Caco-2 (cell line): ENCODE results near the gene TMEM156. TPM values are rescaled to one million over a fixed set of nuclear protein-coding genes. Genes with fewer than 3 reads are reported as not detected.
"Not testable (repeated sequence)": the region's sequence is repeated elsewhere in the genome, so short reads cannot be mapped to it uniquely, and the experiment has no call there.

Experiments
- BruUV-seq: library from RNA; stranded (reverse); fragments of 400-500 nt; replicated peaks from 2 replicates; lab custom pipeline; 2021; lab: Mats Ljungman, UMichigan
- CTCF ChIA-PET: fragments of 300-600 bp; sonication (Branson Sonifier 250); formaldehyde crosslinking; loops from one replicate; lab custom pipeline; 2022; ENCODE audit warnings: antibody characterized with exemption; lab: Charles Lee
- POLR2A ChIA-PET: fragments of 300-600 bp; sonication (Branson Sonifier 250); formaldehyde crosslinking; loops from one replicate; lab custom pipeline; 2022; ENCODE audit warnings: antibody characterized with exemption; lab: Charles Lee
- DNase-seq, 2 experiments: peaks; one replicate each; pipeline versions ENCODE4 v3.0.0 to v3.0.0-alpha.2; 2020 to 2022
- H3K27me3 ChIP-seq: replicated peaks from 2 replicates; pipeline ENCODE4 v1.6.0; 2011; ENCODE audit warnings: low read length; ENCODE audit not compliant: control insufficient read depth, insufficient read depth
- H3K36me3 ChIP-seq: 2 replicates; pipeline ENCODE4 v1.5.1; 2011; ENCODE audit warnings: low read length; ENCODE audit not compliant: control insufficient read depth, insufficient read depth
- H3K4me1 ChIP-seq: fragments of 250-450 bp; sonication (Bioruptor Pico); 2 replicates; pipeline ENCODE4 v1.5.1; 2020; ENCODE audit warnings: mild to moderate bottlenecking
- H3K4me3 ChIP-seq: 2 replicates; pipeline ENCODE4 v1.5.1; 2011; ENCODE audit warnings: low read depth, mild to moderate bottlenecking, control low read depth, low read length
- H3K9me3 ChIP-seq: fragments of 250-450 bp; sonication (Bioruptor Pico); 2 replicates; pipeline ENCODE4 v1.5.1; 2020; ENCODE audit warnings: mild to moderate bottlenecking, moderate library complexity
- H3K27ac Mint-ChIP-seq: one replicate; pipeline ENCODE4 v1.8.0; 2022; ENCODE audit warnings: mixed read lengths; ENCODE audit not compliant: unreplicated experiment
- H3K27me3 Mint-ChIP-seq: one replicate; pipeline ENCODE4 v1.8.0; 2022; ENCODE audit warnings: mixed read lengths; ENCODE audit not compliant: insufficient read depth, unreplicated experiment
- H3K36me3 Mint-ChIP-seq: one replicate; pipeline ENCODE4 v1.8.0; 2022; ENCODE audit warnings: mild to moderate bottlenecking, mixed read lengths; ENCODE audit not compliant: insufficient read depth, unreplicated experiment
- H3K4me1 Mint-ChIP-seq: one replicate; pipeline ENCODE4 v1.8.0; 2022; ENCODE audit warnings: low read depth, mixed read lengths; ENCODE audit not compliant: unreplicated experiment
- H3K4me3 Mint-ChIP-seq: one replicate; pipeline ENCODE4 v1.8.0; 2022; ENCODE audit warnings: mild to moderate bottlenecking, moderate library complexity, mixed read lengths; ENCODE audit not compliant: unreplicated experiment
- H3K9me3 Mint-ChIP-seq: one replicate; pipeline ENCODE4 v1.8.0; 2022; ENCODE audit warnings: mixed read lengths; ENCODE audit not compliant: unreplicated experiment
- intact Hi-C: fragments of 100-400 bp; cut with micrococcal nuclease; formaldehyde crosslinking; loops from one replicate; pipeline ENCODE4 v1.10.0; 2022; ENCODE audit not compliant: unreplicated experiment
- total RNA-seq: library from RNA; stranded (reverse); gene quantifications from 2 replicates; pipeline ENCODE4 v1.2.3, GENCODE V29; 2022
- TF ChIP-seq, protein P1 (sequence below), 2 experiments: fragments of 200-600 bp in 1 of 2; IDR thresholded peaks; 1 replicate in 1 of 2; 2 replicates in 1 of 2; pipeline versions ENCODE4 v1.5.1 to v1.8.0; 2011 to 2022; ENCODE audit warnings: antibody characterized with exemption in 1 of 2, control low read depth in 1 of 2, inconsistent platforms in 1 of 2, low read depth in 1 of 2, low read length in 1 of 2, mild to moderate bottlenecking in 1 of 2, moderate library complexity in 1 of 2; ENCODE audit not compliant: insufficient read depth in 1 of 2, severe bottlenecking in 1 of 2, unreplicated experiment in 1 of 2

TMEM156 gene
- total RNA-seq, 1 experiment from 2014 or later: not detected

- Histone ChIP-seq H3K27me3 (no peaks in the 10 kb centered on the region), H3K4me3 (no peak overlapping the region), H3K4me1 (0 out of 2 replicates have a peak, but pooled peaks cover 5% of the 10 kb centered on the region), H3K9me3 (no peaks in the 10 kb centered on the region), H3K36me3 (no peaks in the 10 kb centered on the region)
- no peaks in the 10 kb centered on the region for H3K36me3 Mint-ChIP-seq
- no peaks in the 10 kb centered on the region for H3K27me3 Mint-ChIP-seq
- no peak for DNase-seq
- no peak overlapping the region for H3K4me3 Mint-ChIP-seq
- H3K4me1 Mint-ChIP-seq: peaks cover 6% of the 10 kb centered on the region
- ChIA-PET CTCF (no interaction called here), POLR2A (no interaction called here)
- intact Hi-C loops: no loop called here
- H3K9me3 Mint-ChIP-seq: no peaks in the 10 kb centered on the region
- TF ChIP-seq, protein P1, sequence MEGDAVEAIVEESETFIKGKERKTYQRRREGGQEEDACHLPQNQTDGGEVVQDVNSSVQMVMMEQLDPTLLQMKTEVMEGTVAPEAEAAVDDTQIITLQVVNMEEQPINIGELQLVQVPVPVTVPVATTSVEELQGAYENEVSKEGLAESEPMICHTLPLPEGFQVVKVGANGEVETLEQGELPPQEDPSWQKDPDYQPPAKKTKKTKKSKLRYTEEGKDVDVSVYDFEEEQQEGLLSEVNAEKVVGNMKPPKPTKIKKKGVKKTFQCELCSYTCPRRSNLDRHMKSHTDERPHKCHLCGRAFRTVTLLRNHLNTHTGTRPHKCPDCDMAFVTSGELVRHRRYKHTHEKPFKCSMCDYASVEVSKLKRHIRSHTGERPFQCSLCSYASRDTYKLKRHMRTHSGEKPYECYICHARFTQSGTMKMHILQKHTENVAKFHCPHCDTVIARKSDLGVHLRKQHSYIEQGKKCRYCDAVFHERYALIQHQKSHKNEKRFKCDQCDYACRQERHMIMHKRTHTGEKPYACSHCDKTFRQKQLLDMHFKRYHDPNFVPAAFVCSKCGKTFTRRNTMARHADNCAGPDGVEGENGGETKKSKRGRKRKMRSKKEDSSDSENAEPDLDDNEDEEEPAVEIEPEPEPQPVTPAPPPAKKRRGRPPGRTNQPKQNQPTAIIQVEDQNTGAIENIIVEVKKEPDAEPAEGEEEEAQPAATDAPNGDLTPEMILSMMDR (IDR thresholded peaks at IDR 0.05; ENCODE audit: insufficient read depth in 1 of 2, low read depth in 1 of 2, low read length in 1 of 2, severe bottlenecking in 1 of 2, unreplicated experiment in 1 of 2): no peak
- BruUV-seq: no TSS peak
- H3K27ac Mint-ChIP-seq: no peak overlapping the region
These were observed 42.7 kb downstream of the TMEM156 start for GRCh38 chr4:38989487-38989886.

- DNase-seq, H3K27ac Mint-ChIP-seq, H3K4me1 Mint-ChIP-seq, H3K4me1 ChIP-seq, H3K27me3 ChIP-seq, H3K4me3 ChIP-seq, H3K9me3 Mint-ChIP-seq, H3K36me3 Mint-ChIP-seq, H3K27me3 Mint-ChIP-seq, H3K4me3 Mint-ChIP-seq, intact Hi-C loops, BruUV-seq, H3K36me3 ChIP-seq, CTCF ChIA-PET, H3K9me3 ChIP-seq: not testable (repeated sequence)
- POLR2A ChIA-PET: interaction anchor here (0.6 kb wide), 1 partner anchor 12 kb away, joined by 3 read pairs; no protein-coding TSS in a partner anchor
These were observed 43.9 kb downstream of the TMEM156 start for GRCh38 chr4:38988353-38988752.

GRCh38 chr4:38987491-38987890 is 44.7 kb downstream of the TMEM156 start:
- intact Hi-C loops: no loop called here
- H3K4me1 Mint-ChIP-seq: no peaks in the 10 kb centered on the region
- H3K4me3 Mint-ChIP-seq: no peak overlapping the region
- Histone ChIP-seq H3K36me3 (no peaks in the 10 kb centered on the region), H3K27me3 (no peaks in the 10 kb centered on the region), H3K4me1 (0 out of 2 replicates have a peak, but pooled peaks cover 5% of the 10 kb centered on the region), H3K4me3 (no peak overlapping the region), H3K9me3 (no peaks in the 10 kb centered on the region)
- no peaks in the 10 kb centered on the region for H3K36me3 Mint-ChIP-seq
- no TSS peak for BruUV-seq
- ChIA-PET CTCF (interaction anchor here (0.6 kb wide), 1 partner anchor 8 kb away, joined by 4 read pairs; no protein-coding TSS in a partner anchor), POLR2A (no interaction called here)
- H3K9me3 Mint-ChIP-seq: no peaks in the 10 kb centered on the region
- no peaks in the 10 kb centered on the region for H3K27me3 Mint-ChIP-seq
- TF ChIP-seq, protein P1 (IDR thresholded peaks at IDR 0.05; ENCODE audit: insufficient read depth in 1 of 2, low read depth in 1 of 2, low read length in 1 of 2, severe bottlenecking in 1 of 2, unreplicated experiment in 1 of 2): no peak
- DNase-seq: no peak
- H3K27ac Mint-ChIP-seq: no peak overlapping the region
